Osteocyte (in vitro differentiated cells): ENCODE data around the gene TMEM150A. TPM values are rescaled to one million over a fixed set of nuclear protein-coding genes. Genes with fewer than 3 reads are reported as not detected.
A peak's percentile ranks its signal among the peaks of the same experiment; 100 is the strongest.
"Not testable (repeated sequence)": the region's sequence is repeated elsewhere in the genome, so short reads cannot be mapped to it uniquely, and the experiment has no call there.

ENCODE experiments used
- DNase-seq: peaks from one replicate; pipeline ENCODE4 v3.0.0; 2021; ENCODE audit warnings: mixed read lengths; ENCODE audit not compliant: unreplicated experiment; ENCODE audit errors: extremely low spot score
- H3K27ac Mint-ChIP-seq: one replicate; pipeline ENCODE4 v1.8.0; 2021; ENCODE audit warnings: mild to moderate bottlenecking, mixed read lengths; ENCODE audit not compliant: unreplicated experiment
- H3K27me3 Mint-ChIP-seq: one replicate; pipeline ENCODE4 v1.8.0; 2021; ENCODE audit warnings: mixed read lengths; ENCODE audit not compliant: unreplicated experiment
- H3K36me3 Mint-ChIP-seq: one replicate; pipeline ENCODE4 v1.8.0; 2021; ENCODE audit warnings: mixed read lengths; ENCODE audit not compliant: unreplicated experiment
- H3K4me1 Mint-ChIP-seq: one replicate; pipeline ENCODE4 v1.8.0; 2021; ENCODE audit warnings: mixed read lengths; ENCODE audit not compliant: unreplicated experiment
- H3K4me3 Mint-ChIP-seq: one replicate; pipeline ENCODE4 v1.8.0; 2021; ENCODE audit warnings: mild to moderate bottlenecking, moderate library complexity, mixed read lengths; ENCODE audit not compliant: unreplicated experiment
- H3K9me3 Mint-ChIP-seq: one replicate; pipeline ENCODE4 v1.8.0; 2021; ENCODE audit warnings: mixed read lengths; ENCODE audit not compliant: unreplicated experiment
- total RNA-seq: library from RNA; stranded (reverse); gene quantifications from 2 replicates; pipeline ENCODE4 v1.2.1, GENCODE V29; 2021
- TF ChIP-seq, protein P1 (sequence below): fragments of 200-600 bp; sonication (generic); IDR thresholded peaks from 2 replicates; pipeline ENCODE4 v1.5.0; 2021; ENCODE audit warnings: antibody characterized with exemption, mild to moderate bottlenecking, moderate library complexity

Gene TMEM150A
- total RNA-seq, 1 donor from 2014 or later = 18.2 TPM

DNA sequence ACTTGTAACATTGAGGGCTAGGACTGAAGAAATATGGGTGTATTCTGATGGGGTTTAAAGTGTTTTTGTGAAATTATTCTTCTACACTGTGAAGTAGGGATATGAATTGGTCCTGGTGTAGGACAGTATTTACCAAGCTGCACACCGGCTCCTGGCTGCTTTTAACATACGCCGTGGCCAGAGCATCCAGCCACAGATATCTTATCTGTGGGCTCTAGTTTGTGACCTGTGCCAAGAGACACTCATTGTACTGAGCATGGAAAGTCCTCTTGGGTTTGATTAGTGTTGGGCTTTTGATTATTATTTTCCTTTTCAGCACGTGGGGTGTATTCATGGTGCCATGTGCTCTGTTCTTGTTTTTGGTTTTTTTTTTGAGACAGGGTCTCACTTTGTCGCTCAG lies 21.5 kb upstream of the TMEM150A start:
- no peaks in the 10 kb centered on the region for H3K9me3 Mint-ChIP-seq
- peaks cover 6% of the 10 kb centered on the region for H3K4me1 Mint-ChIP-seq
- no peak overlapping the region for H3K4me3 Mint-ChIP-seq
- TF ChIP-seq, protein P1, sequence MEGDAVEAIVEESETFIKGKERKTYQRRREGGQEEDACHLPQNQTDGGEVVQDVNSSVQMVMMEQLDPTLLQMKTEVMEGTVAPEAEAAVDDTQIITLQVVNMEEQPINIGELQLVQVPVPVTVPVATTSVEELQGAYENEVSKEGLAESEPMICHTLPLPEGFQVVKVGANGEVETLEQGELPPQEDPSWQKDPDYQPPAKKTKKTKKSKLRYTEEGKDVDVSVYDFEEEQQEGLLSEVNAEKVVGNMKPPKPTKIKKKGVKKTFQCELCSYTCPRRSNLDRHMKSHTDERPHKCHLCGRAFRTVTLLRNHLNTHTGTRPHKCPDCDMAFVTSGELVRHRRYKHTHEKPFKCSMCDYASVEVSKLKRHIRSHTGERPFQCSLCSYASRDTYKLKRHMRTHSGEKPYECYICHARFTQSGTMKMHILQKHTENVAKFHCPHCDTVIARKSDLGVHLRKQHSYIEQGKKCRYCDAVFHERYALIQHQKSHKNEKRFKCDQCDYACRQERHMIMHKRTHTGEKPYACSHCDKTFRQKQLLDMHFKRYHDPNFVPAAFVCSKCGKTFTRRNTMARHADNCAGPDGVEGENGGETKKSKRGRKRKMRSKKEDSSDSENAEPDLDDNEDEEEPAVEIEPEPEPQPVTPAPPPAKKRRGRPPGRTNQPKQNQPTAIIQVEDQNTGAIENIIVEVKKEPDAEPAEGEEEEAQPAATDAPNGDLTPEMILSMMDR = no peak
- no peak overlapping the region for H3K27ac Mint-ChIP-seq
- H3K27me3 Mint-ChIP-seq = no peaks in the 10 kb centered on the region
- peaks cover 47% of the 10 kb centered on the region for H3K36me3 Mint-ChIP-seq
- no peak for DNase-seq

DNA sequence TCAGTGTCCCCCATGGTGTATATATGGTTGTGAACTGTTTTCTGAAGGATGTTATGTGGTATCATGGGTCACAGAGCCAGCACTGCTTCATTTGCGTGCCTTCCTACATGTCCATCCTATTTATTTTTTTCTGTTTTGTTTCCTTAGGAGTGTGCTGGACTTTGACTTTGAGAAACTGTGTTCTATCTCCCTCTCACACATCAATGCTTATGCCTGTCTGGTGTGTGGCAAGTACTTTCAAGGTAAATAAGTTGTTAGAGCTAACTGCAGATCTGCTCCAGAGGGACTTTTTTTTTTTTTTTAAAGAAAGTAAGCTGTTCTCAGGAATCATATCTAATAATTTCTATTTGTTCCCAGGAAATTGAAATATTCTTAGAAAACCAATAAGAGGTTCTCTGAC lies 18.8 kb upstream of the TMEM150A start:
- Mint-ChIP-seq H3K4me1 (peaks cover 20% of the 10 kb centered on the region), H3K4me3 (no peak overlapping the region), H3K9me3 (no peaks in the 10 kb centered on the region), H3K27ac (no peak overlapping the region), H3K36me3 (peaks cover 39% of the 10 kb centered on the region), H3K27me3 (no peaks in the 10 kb centered on the region)
- TF ChIP-seq, protein P1 = no peak
- no peak for DNase-seq

DNA sequence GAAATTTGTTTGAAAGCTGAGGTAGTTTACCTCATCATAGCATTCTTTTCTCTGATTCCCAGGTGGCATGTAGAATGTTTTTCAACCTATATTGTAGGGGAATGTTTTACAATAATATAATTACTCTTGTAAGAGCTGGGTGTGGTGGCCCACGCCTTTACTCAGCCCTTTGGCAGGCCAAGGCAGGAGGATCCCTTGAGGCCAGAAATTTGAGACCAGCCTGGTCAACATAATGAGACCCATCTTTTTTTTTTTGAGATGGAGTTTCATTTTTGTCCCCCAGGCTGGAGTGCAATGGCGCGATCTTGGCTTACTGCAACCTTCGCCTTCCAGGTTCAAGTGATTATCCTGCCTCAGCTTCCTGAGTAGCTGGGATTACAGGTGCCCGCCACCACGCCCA lies 17.1 kb upstream of the TMEM150A start:
- Mint-ChIP-seq H3K27ac (no peak overlapping the region), H3K36me3 (peaks cover 27% of the 10 kb centered on the region), H3K27me3 (no peaks in the 10 kb centered on the region), H3K4me3 (no peak overlapping the region), H3K9me3 (no peaks in the 10 kb centered on the region), H3K4me1 (peaks cover 24% of the 10 kb centered on the region)
- TF ChIP-seq, protein P1 = no peak
- DNase-seq = no peak

GRCh38 chr2:85617723-85618122 lies 15.2 kb upstream of the TMEM150A start:
- not testable (repeated sequence) for H3K9me3 Mint-ChIP-seq, H3K27me3 Mint-ChIP-seq, H3K27ac Mint-ChIP-seq, DNase-seq
- peaks cover 24% of the 10 kb centered on the region for H3K4me1 Mint-ChIP-seq
- peak overlapping the region; percentile 94 for H3K4me3 Mint-ChIP-seq
- H3K36me3 Mint-ChIP-seq = peaks cover 10% of the 10 kb centered on the region

DNA sequence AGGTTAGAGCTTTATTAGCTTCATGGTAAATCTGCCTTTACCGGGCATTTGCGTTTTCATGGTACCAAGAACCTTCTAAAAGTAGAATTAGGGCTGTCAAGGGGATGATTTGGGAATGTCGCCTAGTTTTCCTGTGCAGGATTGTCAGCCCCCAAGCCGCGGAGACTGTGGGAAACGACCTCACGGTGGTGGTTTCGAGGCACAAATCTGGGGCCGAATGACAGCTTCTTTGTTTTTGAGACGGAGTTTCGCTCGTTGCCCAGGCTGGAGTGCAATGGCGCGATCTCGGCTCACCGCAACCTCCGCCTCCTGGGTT lies 12.9 kb upstream of the TMEM150A start:
- Mint-ChIP-seq H3K9me3 (no peaks in the 10 kb centered on the region), H3K4me3 (no peak overlapping the region), H3K4me1 (peaks cover 33% of the 10 kb centered on the region), H3K27ac (peak overlapping the region; percentile 92), H3K36me3 (no peaks in the 10 kb centered on the region), H3K27me3 (no peaks in the 10 kb centered on the region)
- no peak for DNase-seq
- TF ChIP-seq, protein P1 = no peak

GRCh38 chr2:85614757-85615156 lies 12.3 kb upstream of the TMEM150A start:
- not testable (repeated sequence) for H3K27me3 Mint-ChIP-seq, H3K4me3 Mint-ChIP-seq, H3K9me3 Mint-ChIP-seq, H3K36me3 Mint-ChIP-seq, DNase-seq, H3K27ac Mint-ChIP-seq
- peaks cover 37% of the 10 kb centered on the region for H3K4me1 Mint-ChIP-seq
